ENCODE data around the gene AHNAK2.

AHNAK2 gene

GRCh38 chr14:105012171-105012985 lies 34.2 kb upstream of the AHNAK2 start:
- no peak for DNase-seq (ENCODE audit: low read depth in 2 of 2)

- no peak for DNase-seq (ENCODE audit: low read depth in 2 of 2)
Observed at GRCh38 chr14:105011312-105011990, 33.3 kb upstream of the AHNAK2 start.

- no peak for DNase-seq (ENCODE audit: low read depth in 2 of 2)
Observed at GRCh38 chr14:105010891-105011291, 32.7 kb upstream of the AHNAK2 start.

GRCh38 chr14:105010106-105010505 lies 31.9 kb upstream of the AHNAK2 start:
- no peak for DNase-seq (ENCODE audit: low read depth in 2 of 2)

- no peak for DNase-seq (ENCODE audit: low read depth in 2 of 2)
Observed at GRCh38 chr14:105007593-105008264, 29.6 kb upstream of the AHNAK2 start.

- no peak for DNase-seq (ENCODE audit: low read depth in 2 of 2)
Observed at GRCh38 chr14:105006831-105007592, 28.8 kb upstream of the AHNAK2 start.

GRCh38 chr14:105005929-105006830 lies 28.0 kb upstream of the AHNAK2 start:
- DNase-seq (ENCODE audit: low read depth in 2 of 2) = no peak

GRCh38 chr14:105005329-105005928 lies 27.3 kb upstream of the AHNAK2 start:
- no peak for DNase-seq (ENCODE audit: low read depth in 2 of 2)

- DNase-seq (ENCODE audit: low read depth in 2 of 2) = no peak
Observed at GRCh38 chr14:104999361-104999760, 21.2 kb upstream of the AHNAK2 start.

GRCh38 chr14:104998801-104999200 lies 20.6 kb upstream of the AHNAK2 start:
- DNase-seq (ENCODE audit: low read depth in 2 of 2) = no peak

GRCh38 chr14:104996483-104996882 lies 18.3 kb upstream of the AHNAK2 start:
- no peak for DNase-seq (ENCODE audit: low read depth in 2 of 2)

GRCh38 chr14:104996032-104996431 lies 17.9 kb upstream of the AHNAK2 start:
- DNase-seq (ENCODE audit: low read depth in 2 of 2) = no peak

- no peak for DNase-seq (ENCODE audit: low read depth in 2 of 2)
Observed at GRCh38 chr14:104994978-104995377, 16.8 kb upstream of the AHNAK2 start.

GRCh38 chr14:104993808-104994591 lies 15.8 kb upstream of the AHNAK2 start:
- no peak for DNase-seq (ENCODE audit: low read depth in 2 of 2)

- no peak for DNase-seq (ENCODE audit: low read depth in 2 of 2)
Observed at GRCh38 chr14:104993306-104993705, 15.1 kb upstream of the AHNAK2 start.

- DNase-seq (ENCODE audit: low read depth in 2 of 2) = no peak
Observed at GRCh38 chr14:104992501-104992900, 14.3 kb upstream of the AHNAK2 start.

- DNase-seq (ENCODE audit: low read depth in 2 of 2) = no peak
Observed at GRCh38 chr14:104991896-104992230, 13.7 kb upstream of the AHNAK2 start.

GRCh38 chr14:104989951-104990303 lies 11.8 kb upstream of the AHNAK2 start:
- DNase-seq (ENCODE audit: low read depth in 2 of 2) = no peak

- DNase-seq (ENCODE audit: low read depth in 2 of 2) = no peak
Observed at GRCh38 chr14:104989236-104989950, 11.2 kb upstream of the AHNAK2 start.
